ENCODE results near the gene MKRN1. TPM values are rescaled to one million over a fixed set of nuclear protein-coding genes. Genes with fewer than 3 reads are reported as not detected.
A peak's percentile ranks its signal among the peaks of the same experiment; 100 is the strongest.
"Not testable (repeated sequence)": the region's sequence is repeated elsewhere in the genome, so short reads cannot be mapped to it uniquely, and the experiment has no call there.

The MKRN1 gene
- total RNA-seq, 1 experiment from 2014 or later = 81.9 TPM

DNA sequence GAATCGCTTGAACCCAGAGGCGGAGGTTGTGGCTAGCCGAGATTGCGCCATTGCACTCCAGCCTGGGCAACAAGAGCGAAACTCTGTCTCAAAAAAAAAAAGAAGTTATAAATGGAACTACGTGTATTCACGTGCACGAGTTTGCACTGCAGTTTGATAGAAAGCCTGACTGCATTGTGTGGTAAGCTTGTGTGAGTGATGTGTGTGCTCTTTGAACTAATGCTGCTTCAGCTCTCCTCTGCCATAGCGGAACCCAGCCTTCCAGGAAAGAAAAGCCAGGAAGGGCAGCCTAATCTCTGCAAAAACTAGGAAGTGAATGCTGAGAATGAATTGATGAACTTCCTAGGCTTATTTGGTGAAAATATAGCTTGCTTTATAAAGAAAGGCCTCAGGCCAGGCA lies 15.6 kb upstream of the MKRN1 start:
- DNase-seq (ENCODE audit: low spot score) = no peak
- in situ Hi-C loops (cut with HindIII; ENCODE audit: low sequenced_read_pairs) = no loop called here

DNA sequence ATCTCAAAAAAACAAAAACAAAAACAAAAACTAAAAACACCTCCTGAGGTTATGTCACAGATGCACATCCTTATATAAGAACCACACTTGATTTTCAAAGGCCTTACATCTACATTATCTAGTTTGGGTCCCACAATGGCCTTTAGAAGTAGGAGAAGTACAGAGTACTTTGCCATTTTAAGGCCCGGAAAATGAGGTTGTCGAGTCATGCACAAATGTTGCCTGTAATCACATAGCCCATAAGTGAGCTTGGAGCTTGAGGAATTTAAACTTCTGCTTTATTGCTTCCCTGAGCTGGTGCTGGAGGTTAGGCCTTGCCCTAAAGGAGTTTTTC lies 9.7 kb upstream of the MKRN1 start:
- no peak for DNase-seq (ENCODE audit: low spot score)
- in situ Hi-C loops (cut with HindIII; ENCODE audit: low sequenced_read_pairs) = no loop called here

DNA sequence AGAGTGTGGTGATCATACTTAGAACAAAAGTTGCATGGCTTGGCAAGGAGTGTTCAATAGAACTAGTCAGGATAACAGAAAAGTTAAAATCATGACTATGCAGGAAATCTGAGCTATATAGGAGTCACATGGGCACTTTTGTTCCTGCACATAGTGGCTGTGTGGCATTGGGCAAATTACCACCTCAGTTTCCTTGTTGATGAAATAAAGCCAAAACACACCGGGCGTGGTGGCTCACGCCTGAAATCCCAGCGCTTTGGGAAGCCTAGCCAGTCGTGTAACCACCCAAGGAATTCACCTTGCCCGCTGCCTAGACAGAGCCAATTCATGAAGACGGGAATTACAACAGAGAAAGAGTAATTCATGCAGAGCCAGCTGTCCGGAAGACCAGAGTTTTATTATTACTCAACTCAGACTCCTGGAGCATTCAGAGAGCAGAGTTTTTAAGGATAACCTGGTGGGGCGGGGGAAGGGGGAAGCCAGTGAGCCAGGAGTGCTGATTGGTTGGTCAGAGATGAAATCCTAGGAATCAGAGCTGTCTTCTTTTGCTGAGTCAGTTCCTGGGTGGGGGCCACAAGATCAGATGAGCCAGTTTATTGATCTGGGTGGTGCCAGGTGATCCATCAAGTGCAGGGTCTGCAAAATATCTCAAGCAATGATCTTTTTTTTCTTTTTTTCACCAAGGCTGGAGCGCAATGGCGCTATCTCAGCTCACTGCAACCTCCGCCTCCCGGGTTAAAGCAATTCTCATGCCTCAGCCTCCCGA lies 6.4 kb upstream of the MKRN1 start:
- DNase-seq (ENCODE audit: low spot score) = no peak
- in situ Hi-C loops (cut with HindIII; ENCODE audit: low sequenced_read_pairs) = no loop called here

DNA sequence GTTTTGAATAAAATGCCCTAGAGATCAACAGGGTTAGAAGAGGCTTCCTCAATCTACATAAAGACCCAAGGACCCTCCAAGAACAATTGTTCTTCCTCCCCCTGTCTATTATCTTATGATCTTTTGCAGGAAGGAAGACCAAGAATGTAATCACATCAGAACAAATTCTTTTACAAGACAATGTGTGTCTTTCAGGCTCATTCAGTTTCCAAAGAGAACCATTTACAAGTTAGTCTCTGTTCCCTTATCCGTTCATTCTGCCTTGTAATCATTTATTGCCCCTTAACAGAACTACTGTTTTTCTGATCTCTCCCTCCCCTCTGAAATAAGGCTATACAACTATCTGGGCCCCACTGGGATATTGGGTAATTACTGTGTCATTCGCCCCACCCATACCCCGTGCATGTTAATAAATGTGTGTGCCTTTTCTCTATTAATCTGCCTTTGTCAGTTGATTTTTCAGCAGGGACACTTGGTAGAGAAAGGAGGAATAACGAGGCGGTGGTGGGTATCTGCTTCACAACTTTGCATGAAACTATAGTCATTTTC lies 5.7 kb upstream of the MKRN1 start:
- in situ Hi-C loops (cut with HindIII; ENCODE audit: low sequenced_read_pairs) = no loop called here
- DNase-seq (ENCODE audit: low spot score) = no peak

DNA sequence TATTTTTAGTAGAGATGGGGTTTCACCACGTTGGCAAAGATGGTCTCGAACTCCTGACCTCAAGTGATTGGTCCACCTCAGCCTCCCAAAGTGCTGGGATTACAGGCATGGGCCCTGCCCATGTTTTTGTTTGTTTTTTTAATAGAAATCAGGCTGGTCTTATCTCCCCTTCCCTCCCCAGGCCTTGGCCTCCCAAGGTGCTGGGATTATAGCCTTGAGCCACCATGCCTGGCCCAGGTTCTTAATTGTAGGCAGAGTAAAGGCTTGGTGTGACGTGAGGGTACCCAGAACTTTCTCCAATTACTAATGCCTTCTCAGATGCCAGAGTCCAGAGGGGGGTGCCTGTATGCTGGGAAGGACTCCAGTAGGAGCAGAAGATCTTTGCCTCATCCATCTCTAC lies 5.2 kb upstream of the MKRN1 start:
- in situ Hi-C loops (cut with HindIII; ENCODE audit: low sequenced_read_pairs) = no loop called here
- DNase-seq (ENCODE audit: low spot score) = no peak

DNA sequence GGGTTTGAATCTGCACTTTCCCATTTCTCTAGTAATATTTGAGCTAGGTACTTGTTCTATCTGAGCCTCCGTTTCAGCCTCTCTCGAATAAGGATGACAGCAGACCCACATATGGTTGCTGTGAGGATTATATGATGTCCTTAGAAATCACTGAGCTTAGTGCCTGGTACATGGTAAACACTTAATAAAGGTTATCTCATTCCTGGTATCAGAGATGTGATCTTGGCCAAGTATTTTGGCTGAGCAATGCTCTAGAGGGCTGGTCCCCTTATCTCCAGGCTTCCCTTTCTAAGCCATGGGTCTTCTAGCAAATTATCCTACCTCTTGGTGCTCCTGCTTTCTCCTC lies 407 bp upstream of the MKRN1 start:
- no peak for DNase-seq (ENCODE audit: low spot score)
- in situ Hi-C loops (cut with HindIII; ENCODE audit: low sequenced_read_pairs) = no loop called here

DNA sequence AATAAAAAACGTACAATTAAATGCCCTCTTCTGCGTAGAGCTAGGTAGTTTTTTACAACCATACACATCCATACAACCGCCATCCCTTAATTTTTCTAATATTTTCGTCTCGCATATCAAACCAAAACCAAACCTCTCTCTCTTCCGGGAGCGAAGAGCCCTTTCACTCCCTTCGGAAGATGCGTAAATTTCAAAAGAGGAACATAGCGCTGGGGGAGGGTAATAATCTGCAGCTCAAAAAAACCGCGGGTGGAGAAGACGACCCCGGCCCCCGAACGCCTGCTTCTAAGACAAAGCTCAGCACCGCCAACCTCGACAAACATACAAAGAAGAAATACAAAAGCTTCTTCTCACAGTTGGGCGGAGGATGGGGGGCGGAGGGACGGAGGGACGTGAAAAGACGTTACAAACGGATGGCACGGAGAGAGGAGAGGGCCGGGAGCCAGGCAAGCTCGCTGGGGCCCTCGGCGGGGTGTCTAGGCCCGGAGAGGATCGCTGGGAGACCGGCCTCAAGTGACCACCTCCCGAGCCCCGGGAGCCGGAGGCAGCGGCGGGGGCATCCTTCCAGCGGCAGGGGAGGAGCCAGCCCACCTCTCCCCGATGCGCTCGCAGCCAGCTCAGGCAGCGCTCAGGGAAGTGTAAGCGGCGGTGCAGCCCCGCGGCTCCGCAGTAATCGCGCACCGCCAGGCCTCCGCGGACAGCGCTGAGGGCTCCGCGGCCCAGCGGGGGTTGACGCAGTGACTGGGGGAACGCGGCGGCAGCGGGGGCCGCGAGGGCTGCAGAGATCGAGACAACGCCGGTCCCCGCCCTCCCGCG lies 851 bp downstream of the MKRN1 start:
- in situ Hi-C loops (cut with HindIII; ENCODE audit: low sequenced_read_pairs) = no loop called here
- DNase-seq (ENCODE audit: low spot score) = peak; percentile 29

DNA sequence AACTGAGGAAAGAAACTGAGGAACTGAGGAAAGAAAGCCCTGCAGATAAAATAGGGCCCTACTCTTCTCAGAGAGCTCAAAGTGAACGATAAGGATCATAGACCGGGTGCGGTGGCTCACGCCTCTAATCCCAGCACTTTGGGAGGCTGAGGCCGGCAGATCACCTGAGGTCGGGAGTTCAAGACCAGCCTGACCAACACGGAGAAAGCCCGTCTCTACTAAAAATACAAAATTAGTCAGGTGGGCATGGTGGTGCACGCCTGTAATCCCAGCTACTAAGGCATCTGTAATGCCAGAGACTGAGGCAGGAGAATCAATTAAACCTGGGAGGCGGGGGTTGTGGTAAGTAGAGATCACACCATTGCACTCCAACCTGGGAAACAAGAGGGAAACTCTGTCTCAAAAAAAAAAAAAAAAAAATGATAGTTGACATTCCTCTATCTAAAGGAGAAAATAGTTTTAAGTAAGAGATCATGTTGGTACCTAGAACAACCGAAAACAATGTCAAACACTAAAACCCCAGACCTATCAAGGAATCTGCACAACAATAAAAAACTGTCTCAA lies 2.5 kb downstream of the MKRN1 start:
- DNase-seq (ENCODE audit: low spot score) = no peak
- in situ Hi-C loops (cut with HindIII; ENCODE audit: low sequenced_read_pairs) = no loop called here

DNA sequence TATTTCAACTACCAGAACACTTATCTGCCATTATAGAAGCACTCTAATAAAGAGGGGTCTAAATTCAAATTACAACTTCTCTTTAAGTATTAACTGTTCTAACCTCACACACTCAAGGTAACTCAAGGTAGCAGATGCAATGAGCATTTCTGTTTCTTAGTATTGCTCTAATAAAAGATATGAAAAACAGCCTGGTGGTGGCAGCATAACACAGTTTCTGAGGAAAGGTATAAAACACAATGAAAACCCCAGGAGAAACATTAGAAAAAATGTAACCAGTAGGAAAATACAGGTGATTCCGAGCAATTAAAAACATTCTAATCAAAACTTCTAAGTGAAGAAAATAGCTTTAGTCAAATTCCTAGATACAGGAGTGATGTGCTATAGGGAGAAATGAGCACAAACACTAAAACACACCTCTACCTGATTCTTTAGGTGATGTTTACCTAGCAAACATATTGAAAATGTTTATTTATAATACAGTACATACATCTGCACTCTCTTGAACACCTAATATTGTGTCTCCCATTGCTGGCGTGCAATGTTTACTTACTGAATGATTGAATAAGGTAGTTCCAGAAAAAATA lies 3.5 kb downstream of the MKRN1 start:
- DNase-seq (ENCODE audit: low spot score) = peak; percentile 78
- in situ Hi-C loops (cut with HindIII; ENCODE audit: low sequenced_read_pairs) = no loop called here

DNA sequence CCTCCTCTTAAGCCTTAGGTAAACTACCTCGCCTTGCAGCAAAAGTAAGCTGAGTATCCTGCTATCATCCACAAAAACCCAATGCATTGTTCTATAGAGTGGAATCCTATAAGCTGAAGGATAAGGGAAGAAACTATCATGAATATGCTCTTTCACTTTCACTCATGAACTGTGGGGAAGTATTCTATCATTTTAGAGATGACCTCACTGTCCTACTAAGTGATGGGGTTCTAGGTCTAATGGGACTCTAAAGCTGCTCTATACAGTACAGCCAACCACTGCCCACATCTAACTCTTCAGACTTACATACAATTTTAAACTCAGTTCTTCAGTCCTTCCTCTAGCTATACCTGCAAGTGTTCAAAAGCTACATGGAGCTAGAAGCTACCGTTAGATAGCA lies 16.2 kb downstream of the MKRN1 start:
- in situ Hi-C loops (cut with HindIII; ENCODE audit: low sequenced_read_pairs) = no loop called here
- DNase-seq (ENCODE audit: low spot score) = no peak

DNA sequence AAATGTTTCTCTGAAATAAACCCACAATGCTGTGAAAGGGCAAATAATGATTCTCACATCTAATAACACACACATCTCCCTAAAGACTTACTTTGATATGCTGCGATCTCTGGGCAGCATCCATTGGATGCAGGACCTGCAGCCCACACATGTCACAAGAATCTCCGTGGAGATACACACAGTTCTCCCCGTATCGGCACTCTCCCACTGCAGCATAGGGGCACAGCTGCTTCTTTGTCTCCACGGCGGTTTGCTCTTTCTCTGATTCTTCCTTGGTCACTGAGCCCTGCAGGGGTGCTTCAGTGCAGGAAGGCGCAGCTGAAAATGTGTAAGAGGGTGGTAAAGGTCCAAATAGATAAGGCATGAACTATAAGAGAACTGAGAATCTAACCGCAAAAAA lies 20.4 kb downstream of the MKRN1 start:
- in situ Hi-C loops (cut with HindIII; ENCODE audit: low sequenced_read_pairs) = no loop called here
- no peak for DNase-seq (ENCODE audit: low spot score)

DNA sequence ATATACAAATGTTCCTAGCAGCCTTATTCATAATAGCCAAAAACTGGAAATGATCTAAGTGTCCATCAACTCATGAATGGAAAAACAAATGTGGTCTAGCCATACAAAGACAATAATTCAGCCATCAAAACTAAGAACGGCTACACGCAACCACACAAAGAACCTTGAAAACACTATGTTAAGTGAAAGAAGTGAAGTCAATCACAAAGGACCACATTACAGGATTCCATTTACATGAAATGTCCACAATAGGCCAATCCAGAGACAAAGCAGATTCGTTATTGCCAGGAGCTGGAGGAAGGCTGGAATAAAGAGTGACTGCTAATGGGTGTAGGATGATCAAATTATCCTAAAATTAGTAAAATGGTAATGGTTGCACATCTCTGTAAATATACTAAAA lies 21.1 kb downstream of the MKRN1 start:
- in situ Hi-C loops (cut with HindIII; ENCODE audit: low sequenced_read_pairs) = no loop called here
- no peak for DNase-seq (ENCODE audit: low spot score)

DNA sequence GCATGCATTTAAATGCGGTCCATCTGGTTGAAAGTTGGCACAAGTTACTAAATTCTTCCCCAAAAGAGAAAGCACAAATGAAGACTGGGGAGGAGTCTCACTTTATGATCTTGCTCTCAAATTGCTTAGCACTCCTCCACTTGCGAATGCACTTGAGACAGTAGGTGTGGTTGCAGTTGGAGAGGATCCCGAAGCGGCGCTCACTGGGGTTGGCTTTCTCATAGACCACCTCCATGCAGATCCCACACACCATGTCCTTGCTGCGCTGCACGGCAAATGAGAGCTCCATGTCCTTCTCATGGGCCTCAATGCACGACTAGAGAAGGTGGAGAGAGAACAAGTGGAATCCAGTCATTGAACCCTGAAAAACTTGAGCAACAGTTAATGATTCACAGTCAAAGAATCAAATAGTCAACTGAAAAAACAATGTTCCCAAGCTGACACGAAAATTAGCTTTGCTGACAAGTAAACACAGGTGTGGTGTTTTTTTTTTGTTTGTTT lies 22.7 kb downstream of the MKRN1 start:
- in situ Hi-C loops (cut with HindIII; ENCODE audit: low sequenced_read_pairs) = no loop called here
- DNase-seq (ENCODE audit: low spot score) = no peak

DNA sequence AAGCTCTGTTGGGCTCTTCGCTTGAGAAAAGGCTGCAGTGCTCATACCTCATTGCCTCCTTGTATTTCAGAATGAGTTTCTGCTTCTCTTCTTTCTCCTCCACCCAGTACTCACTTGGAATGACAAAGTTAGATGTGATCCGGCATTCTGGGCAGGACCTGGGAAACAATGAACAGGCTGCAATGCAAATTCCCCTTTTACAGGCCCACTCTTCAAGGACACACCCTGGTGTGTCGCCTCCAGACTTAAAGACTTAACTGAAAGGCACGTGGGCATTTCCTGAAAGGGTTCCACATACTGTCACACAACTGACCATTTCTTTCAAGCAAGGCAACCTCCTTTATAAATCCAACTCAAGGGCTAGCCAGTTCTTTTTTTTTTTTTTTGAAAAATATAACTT lies 23.6 kb downstream of the MKRN1 start:
- DNase-seq (ENCODE audit: low spot score) = no peak
- in situ Hi-C loops (cut with HindIII; ENCODE audit: low sequenced_read_pairs) = no loop called here

DNA sequence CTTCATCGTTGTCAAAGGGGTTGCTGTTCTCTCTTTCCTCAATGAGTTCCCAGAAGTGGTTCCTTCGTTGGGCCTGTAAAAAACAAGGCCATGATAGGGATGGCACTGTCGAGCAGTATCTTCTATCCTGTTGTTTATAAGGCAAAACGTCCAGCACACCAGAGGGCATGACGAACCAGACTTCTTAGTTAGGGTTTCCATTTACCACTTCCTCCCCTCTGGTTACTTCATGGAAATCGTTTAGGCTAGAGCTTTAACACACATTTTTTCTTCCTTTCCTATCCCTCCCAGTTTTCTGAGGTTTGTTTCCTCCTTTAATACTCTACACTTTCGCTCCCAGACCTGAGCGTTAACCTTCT lies 24.7 kb downstream of the MKRN1 start:
- in situ Hi-C loops (cut with HindIII; ENCODE audit: low sequenced_read_pairs) = no loop called here

DNA sequence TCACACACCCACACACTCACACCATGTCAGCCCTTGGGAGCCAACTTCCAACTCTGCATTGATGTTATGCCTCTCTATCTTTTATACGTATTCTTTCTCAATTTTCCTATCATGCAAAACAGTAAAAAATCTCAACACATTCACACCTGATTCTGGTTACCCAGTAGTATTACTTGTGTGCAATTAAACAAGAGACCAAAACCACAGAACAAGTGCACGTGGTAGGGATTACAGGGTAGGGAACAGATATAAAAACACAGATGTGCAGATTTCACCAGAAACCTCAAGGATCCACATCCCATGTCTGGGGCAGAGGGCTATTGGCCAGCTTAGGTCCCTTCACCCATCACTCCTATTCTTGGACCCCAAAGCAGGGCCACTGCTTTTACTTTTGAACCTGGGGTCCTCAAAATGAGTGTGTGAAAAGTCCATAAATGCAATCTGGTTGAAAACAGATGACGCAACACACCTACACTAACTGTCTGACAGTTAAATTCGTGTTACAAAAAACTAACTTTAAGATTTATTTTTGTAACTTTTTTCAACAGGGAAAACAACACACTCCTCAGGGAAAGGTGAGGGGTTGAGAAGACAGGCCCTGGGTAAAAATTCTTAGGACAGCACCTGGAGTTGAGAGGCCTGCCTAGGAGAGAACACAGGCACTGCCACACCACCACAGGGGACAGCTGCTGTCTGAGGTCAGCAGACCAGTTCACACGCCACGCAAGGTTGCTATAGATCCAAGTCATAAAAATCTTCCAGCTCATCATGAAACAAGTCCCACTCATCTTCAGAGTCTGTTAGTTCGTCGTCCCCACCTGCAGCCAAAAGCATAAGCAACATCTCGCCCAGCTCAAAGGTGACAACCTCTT lies 25.3 kb downstream of the MKRN1 start:
- in situ Hi-C loops (cut with HindIII; ENCODE audit: low sequenced_read_pairs); DNase-seq (ENCODE audit: low spot score): not testable (repeated sequence)

More for the DNA sequence above, 24.7 kb downstream of the MKRN1 start:
- no peak for DNase-seq (ENCODE audit: low spot score)

DNA sequence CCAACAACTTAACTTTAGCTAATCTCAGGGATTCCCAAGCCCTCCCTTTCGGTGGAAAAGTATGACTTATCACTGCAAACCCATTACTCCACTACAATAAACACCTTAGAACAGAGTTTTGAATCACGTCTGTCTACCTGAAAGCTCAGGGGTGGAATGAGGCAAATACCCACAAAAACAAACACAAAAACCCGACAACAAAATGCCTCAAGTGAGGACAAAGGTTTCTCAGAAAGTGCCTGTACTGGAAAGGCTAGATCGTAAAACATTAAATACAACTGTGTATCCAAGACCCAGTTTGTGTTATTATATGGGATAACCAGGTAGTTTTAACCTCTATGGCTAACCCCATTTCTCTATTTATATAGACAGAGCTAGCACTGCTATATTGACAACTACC lies 26.0 kb downstream of the MKRN1 start:
- no peak for DNase-seq (ENCODE audit: low spot score)
- in situ Hi-C loops (cut with HindIII; ENCODE audit: low sequenced_read_pairs) = no loop called here

DNA sequence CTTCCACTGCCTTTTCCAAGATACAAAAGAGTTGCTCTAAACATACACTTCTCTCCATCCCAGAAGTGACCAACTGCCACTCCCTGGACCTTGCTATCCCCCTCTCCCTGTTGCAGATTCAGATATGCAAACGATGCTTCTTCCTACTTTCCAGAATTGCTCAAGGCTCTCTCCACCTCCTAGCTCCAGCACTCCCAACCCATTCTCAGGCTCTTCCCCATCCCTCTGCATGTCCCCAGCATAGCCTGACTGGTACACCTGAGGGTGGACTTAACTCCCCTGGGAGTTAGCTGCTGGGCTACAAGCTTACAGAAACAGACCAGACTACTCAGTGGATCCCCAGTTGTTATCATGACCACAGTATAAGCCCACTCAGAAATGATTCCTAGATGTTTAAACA lies 27.6 kb downstream of the MKRN1 start:
- in situ Hi-C loops (cut with HindIII; ENCODE audit: low sequenced_read_pairs) = no loop called here
- DNase-seq (ENCODE audit: low spot score) = no peak
